Smooth muscle cell (in vitro differentiated cells): ENCODE measurements around the gene KIRREL1. TPM values are rescaled to one million over a fixed set of nuclear protein-coding genes. Genes with fewer than 3 reads are reported as not detected.

Source experiments
- DNase-seq: peaks from one replicate; lab custom pipeline; 2025; ENCODE audit not compliant: unreplicated experiment; lab: John Stamatoyannopoulos, UW
- H2AFZ ChIP-seq: fragments of 200-600 bp; sonication (generic); 2 replicates; pipeline ENCODE4 v1.6.0; 2016; ENCODE audit warnings: antibody characterized with exemption, low read depth, mild to moderate bottlenecking
- H3F3A ChIP-seq: fragments of 200-600 bp; sonication (generic); 2 replicates; pipeline ENCODE4 v1.6.0; 2017; ENCODE audit warnings: antibody characterized with exemption, low read depth
- H3K27ac ChIP-seq: fragments of 200-600 bp; sonication (generic); 2 replicates; pipeline ENCODE4 v1.5.1; 2016; ENCODE audit warnings: low read depth, mild to moderate bottlenecking
- H3K27me3 ChIP-seq: fragments of 200-600 bp; sonication (generic); 2 replicates; pipeline ENCODE4 v1.6.1; 2016; ENCODE audit warnings: low read depth, mild to moderate bottlenecking
- H3K36me3 ChIP-seq: fragments of 200-600 bp; sonication (generic); 2 replicates; pipeline ENCODE4 v1.5.1; 2016; ENCODE audit warnings: low read depth
- H3K4me1 ChIP-seq: fragments of 200-600 bp; sonication (generic); 2 replicates; pipeline ENCODE4 v1.5.1; 2016; ENCODE audit warnings: low read depth
- H3K4me2 ChIP-seq: fragments of 200-600 bp; sonication (generic); 2 replicates; pipeline ENCODE4 v1.6.0; 2016; ENCODE audit warnings: mild to moderate bottlenecking
- H3K4me3 ChIP-seq: fragments of 200-600 bp; sonication (generic); 2 replicates; pipeline ENCODE4 v1.5.1; 2016; ENCODE audit warnings: mild to moderate bottlenecking
- H3K79me2 ChIP-seq: fragments of 200-600 bp; sonication (generic); 2 replicates; pipeline ENCODE4 v1.6.0; 2016; ENCODE audit warnings: low read depth, mild to moderate bottlenecking
- H3K9ac ChIP-seq: fragments of 200-600 bp; sonication (generic); 2 replicates; pipeline ENCODE4 v1.6.0; 2016; ENCODE audit warnings: low read depth
- H3K9me3 ChIP-seq: fragments of 200-600 bp; sonication (generic); replicated peaks from 2 replicates; pipeline ENCODE4 v1.5.1; 2016; ENCODE audit warnings: low read depth
- H4K20me1 ChIP-seq: fragments of 200-600 bp; sonication (generic); 2 replicates; pipeline ENCODE4 v1.6.0; 2016; ENCODE audit warnings: low read depth
- CTCF ChIP-seq: fragments of 200-600 bp; sonication (generic); IDR thresholded peaks from 2 replicates; pipeline ENCODE4 v1.5.1; 2017; ENCODE audit warnings: borderline replicate concordance, mild to moderate bottlenecking, antibody characterized with exemption; ENCODE audit not compliant: insufficient read depth, poor library complexity, severe bottlenecking
- WGBS: methylation state at CpG from one replicate; pipeline ENCODE4 v1.1.7; 2016; ENCODE audit warnings: low lambda C conversion rate; 5-methylcytosine and 5-hydroxymethylcytosine counted together
- polyA plus RNA-seq: library from polyadenylated mRNA; unstranded; fragments of >200 nt; fragmentation: Nextera tagmentation; extraction: Ambion mirVana; gene quantifications from 2 replicates; pipeline ENCODE4 v1.2.1, GENCODE V29; 2016
- total RNA-seq: library from RNA; depleted of rRNA; stranded (reverse); fragments of >200 nt; gene quantifications from 2 replicates; pipeline ENCODE4 v1.2.3, GENCODE V29; 2014

The KIRREL1 gene
- total and polyA plus RNA-seq, 2 experiments from 2014 or later: 40.9 to 58.4 TPM

GRCh38 chr1:158112994-158113758 is 119.7 kb downstream of the KIRREL1 start:
- Histone ChIP-seq H3K27me3 (peaks cover 8% of the 10 kb centered on the region), H3F3A (no peaks in the 10 kb centered on the region), H3K27ac (no peak overlapping the region), H3K9me3 (no peaks in the 10 kb centered on the region), H3K4me2 (peak overlapping the region; percentile 90), H2AFZ (peak overlapping the region; percentile 38), H3K4me1 (peaks cover 3% of the 10 kb centered on the region), H3K4me3 (peak overlapping the region; percentile 64), H3K79me2 (no peaks in the 10 kb centered on the region), H4K20me1 (no peaks in the 10 kb centered on the region), H3K36me3 (no peaks in the 10 kb centered on the region), H3K9ac (no peak overlapping the region)
- 6% methylated on average over 50 of the region's 58 CpGs for WGBS
- TF ChIP-seq CTCF: peak; percentile 57
- DNase-seq: peak; percentile 7

GRCh38 chr1:158113759-158114127 is 120.3 kb downstream of the KIRREL1 start:
- Histone ChIP-seq H2AFZ (no peak overlapping the region), H3K27ac (no peak overlapping the region), H3K4me3 (peak overlapping the region; percentile 64), H3K9ac (no peak overlapping the region), H3K36me3 (no peaks in the 10 kb centered on the region), H4K20me1 (no peaks in the 10 kb centered on the region), H3K27me3 (peaks cover 8% of the 10 kb centered on the region), H3F3A (no peaks in the 10 kb centered on the region), H3K4me1 (peaks cover 9% of the 10 kb centered on the region), H3K4me2 (peak overlapping the region; percentile 90), H3K9me3 (no peaks in the 10 kb centered on the region), H3K79me2 (no peaks in the 10 kb centered on the region)
- 37% methylated on average over 8 of the region's 8 CpGs for whole genome bisulfite sequencing
- DNase-seq: no peak
- no peak for TF ChIP-seq CTCF

GRCh38 chr1:158115126-158115525 is 121.7 kb downstream of the KIRREL1 start:
- no peaks in the 10 kb centered on the region for H3K79me2 ChIP-seq
- no peak overlapping the region for H2AFZ ChIP-seq
- no peaks in the 10 kb centered on the region for H3K9me3 ChIP-seq
- no peaks in the 10 kb centered on the region for H3F3A ChIP-seq
- no peak for DNase-seq
- H3K4me1 ChIP-seq: peaks cover 17% of the 10 kb centered on the region
- H3K4me2 ChIP-seq: no peak overlapping the region
- no peaks in the 10 kb centered on the region for H4K20me1 ChIP-seq
- no peak overlapping the region for H3K4me3 ChIP-seq
- H3K27me3 ChIP-seq: peaks cover 13% of the 10 kb centered on the region
- H3K9ac ChIP-seq: no peak overlapping the region
- no peak for TF ChIP-seq CTCF
- 95% methylated on average over 4 of the region's 4 CpGs for WGBS
- H3K27ac ChIP-seq: no peak overlapping the region
- no peaks in the 10 kb centered on the region for H3K36me3 ChIP-seq
